Stimulated activated CD4-positive, alpha-beta T cell treated with anti-CD3 and anti-CD28 coated beads, TNF-alpha, amount 100 ng/mL, for 48 hours (primary cell): Measurements from ENCODE around the gene CREG1.
A peak's percentile ranks its signal among the peaks of the same experiment; 100 is the strongest.
"Not testable (repeated sequence)": the region's sequence is repeated elsewhere in the genome, so short reads cannot be mapped to it uniquely, and the experiment has no call there.

Experiments used
- DNase-seq, 3 donors: peaks; one replicate each; pipeline ENCODE4 v3.0.0-alpha.2; 2020; ENCODE audit warnings: low read depth in 3 of 3

Gene CREG1

GRCh38 chr1:167564612-167565270 is 11.2 kb upstream of the CREG1 start:
- no peak for DNase-seq

DNA sequence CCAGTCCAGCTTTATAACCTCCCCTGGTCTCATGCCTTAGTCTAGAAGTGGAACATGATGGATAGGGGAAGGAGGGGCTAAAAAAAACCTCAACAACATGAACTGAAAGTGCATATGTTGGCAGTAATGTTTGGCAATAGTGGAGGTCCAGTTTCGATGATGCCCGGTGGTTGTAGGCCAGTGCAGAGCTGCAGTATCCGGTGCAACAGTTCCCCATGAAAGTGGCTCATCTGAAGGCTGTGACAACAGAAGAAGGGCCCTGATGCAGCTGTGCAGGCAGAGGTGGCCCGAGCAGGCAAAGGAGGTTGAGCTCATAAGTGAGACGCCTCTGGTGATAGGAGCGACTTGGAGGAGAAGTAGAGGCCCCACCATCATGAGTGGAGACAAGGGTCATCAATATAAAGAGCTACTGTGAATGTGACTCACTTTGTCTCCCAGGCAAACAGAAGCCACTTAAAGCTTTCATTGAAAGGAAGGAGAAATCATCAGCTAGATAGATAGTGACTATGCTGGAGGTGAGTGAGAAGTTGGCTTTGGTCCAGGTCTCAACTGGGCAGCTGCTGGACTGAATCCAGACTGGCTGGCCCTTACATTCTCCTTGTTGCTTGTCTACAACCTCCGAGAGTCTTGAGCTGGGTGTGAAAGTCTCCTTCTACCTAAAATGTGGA is 10.2 kb upstream of the CREG1 start:
- DNase-seq: no peak

DNA sequence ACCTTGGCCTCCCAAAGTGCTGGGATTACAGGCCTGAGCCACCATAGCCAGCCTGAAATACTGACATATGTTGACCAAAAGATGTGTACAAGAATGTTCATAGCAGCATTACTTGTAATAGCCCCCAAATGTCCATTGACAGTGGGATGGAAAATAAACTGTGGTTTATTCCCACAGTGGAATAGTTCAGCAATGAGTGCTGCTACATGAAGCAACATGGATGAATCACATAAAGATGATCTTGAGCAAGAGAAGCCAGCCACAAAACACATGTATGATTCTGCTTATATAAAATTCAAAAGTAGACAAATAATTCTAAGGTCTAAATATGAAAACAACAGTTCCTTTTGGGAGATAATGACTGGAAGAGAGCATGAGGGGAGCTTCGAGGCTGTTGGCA is 9.1 kb upstream of the CREG1 start:
- DNase-seq: no peak

DNA sequence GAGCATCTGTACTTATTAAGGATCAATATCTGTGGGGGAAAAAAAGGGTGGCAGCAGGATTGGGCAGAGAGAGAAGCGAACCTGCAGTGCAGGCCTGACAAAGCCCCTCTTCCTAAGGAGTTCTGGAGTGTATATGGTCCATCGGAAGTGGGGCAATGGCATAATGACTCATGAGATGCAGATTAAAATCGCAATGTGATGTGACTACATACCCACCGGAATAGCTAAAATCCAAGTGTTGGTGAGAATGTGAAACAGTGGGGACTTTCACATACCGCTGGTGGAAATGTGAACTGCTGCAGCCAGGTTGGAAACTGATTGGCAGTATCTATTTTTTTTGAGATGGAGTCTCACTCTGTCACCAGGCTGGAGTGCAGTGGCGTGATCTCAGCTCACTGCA is 8.2 kb upstream of the CREG1 start:
- no peak for DNase-seq

GRCh38 chr1:167555971-167556714 is 2.6 kb upstream of the CREG1 start:
- DNase-seq: peak; percentile 51 to 57 (median 54)

GRCh38 chr1:167555072-167555471 is 1.5 kb upstream of the CREG1 start:
- not testable (repeated sequence) for DNase-seq

DNA sequence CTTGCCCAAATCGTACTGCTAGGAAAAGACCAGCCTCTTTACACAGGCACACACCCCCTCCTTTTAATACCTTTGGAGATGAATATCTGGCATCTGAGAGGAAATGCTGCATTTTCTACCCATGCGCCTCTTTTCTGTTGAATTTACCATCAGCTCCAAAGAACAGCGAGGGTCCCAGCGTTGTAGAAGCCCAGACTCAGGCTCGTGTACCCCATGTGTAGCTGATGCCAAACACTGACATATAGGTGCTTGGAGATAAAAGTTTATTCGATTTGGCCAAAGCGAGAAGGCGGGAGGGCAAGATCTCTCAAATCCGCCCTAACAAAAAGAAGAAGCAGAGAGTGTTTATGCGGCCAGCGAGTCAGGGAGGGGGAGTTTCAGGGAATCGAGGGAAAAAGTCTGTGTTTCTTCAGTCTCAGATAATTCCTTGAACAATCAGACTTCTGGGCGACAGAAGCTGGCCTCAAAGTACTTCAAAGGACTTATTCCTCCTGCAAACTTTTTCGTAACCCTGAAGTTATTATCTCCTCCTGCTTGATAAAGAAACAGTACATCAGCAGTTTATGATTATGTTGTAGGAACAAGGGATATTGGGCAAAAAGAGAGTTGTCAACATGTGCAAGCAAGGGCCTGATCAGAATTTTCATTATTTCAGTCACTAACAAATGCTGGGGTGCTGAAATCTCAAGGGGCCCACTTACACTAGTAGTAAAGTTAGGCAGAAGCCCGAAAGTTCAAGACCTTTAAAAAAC is 642 bp upstream of the CREG1 start:
- DNase-seq: no peak

- DNase-seq: no peak
Observed at GRCh38 chr1:167551362-167551761, 2.2 kb downstream of the CREG1 start.

- DNase-seq: no peak
Observed at GRCh38 chr1:167548059-167548932, 5.3 kb downstream of the CREG1 start.

- no peak for DNase-seq
Observed at GRCh38 chr1:167546935-167547334, 6.6 kb downstream of the CREG1 start.

DNA sequence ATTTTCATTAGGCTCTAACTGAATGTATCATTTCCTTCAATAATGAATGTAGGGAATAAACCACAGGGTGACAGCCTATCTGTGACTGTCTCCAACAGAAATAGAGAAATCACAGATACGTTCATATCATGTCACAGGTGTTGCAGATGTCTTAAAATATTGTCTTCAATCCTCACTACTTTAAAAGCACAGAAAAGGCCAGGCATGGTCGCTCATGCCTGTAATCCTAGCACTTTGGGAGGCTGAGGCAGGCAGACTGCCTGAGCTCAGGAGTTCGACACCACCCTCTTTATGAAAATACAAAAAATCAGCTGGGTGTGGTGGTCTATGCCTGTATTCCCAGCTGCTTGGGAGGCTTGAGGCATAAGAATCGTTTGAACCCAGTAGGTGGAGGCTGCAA is 8.2 kb downstream of the CREG1 start:
- DNase-seq: no peak

DNA sequence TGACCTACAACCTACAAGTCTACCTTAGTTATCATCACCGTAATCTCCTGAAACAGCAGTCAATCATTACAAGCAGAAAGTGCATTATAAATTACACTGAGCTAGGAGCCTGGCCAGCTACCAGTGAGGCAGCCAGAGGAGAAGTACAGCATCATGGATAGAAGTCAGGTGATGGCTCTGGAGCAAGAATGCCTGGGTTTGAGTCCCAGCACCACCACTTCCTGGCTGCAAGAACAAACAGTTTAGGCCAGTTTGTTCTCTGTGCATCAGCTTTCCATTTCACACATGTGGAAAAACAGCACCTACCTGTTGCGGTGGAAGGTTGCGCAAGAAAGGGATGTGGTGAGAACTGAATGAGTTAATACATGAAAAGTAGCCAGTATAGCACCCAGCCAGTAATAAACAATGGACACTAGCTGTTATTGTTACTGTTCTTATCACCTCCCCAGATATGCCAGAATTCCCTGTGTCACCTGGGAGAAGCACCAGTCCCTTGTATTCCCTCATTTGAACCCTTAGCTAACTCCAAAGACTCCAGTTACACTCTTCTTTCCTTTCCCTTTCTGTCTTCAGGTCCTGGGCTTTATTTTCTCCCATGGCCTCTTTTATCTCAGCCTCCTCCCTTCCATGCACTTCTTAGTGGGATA is 9.0 kb downstream of the CREG1 start:
- DNase-seq: no peak

- DNase-seq: no peak
Observed at GRCh38 chr1:167543199-167543990, 10.2 kb downstream of the CREG1 start.

GRCh38 chr1:167542109-167543032 is 11.2 kb downstream of the CREG1 start:
- DNase-seq: no peak

GRCh38 chr1:167541610-167542009 is 12.0 kb downstream of the CREG1 start:
- DNase-seq: no peak

GRCh38 chr1:167541003-167541402 is 12.6 kb downstream of the CREG1 start:
- DNase-seq: no peak

- no peak for DNase-seq
Observed at GRCh38 chr1:167538657-167539056, 14.9 kb downstream of the CREG1 start.

GRCh38 chr1:167533851-167534300 is 19.7 kb downstream of the CREG1 start:
- peak in 1 of 3 donors; percentile 47 for DNase-seq
